Mesenchymal stem cell (in vitro differentiated cells and primary cell): Measurements from ENCODE around the gene HIGD1A.

Experiments used
- DNase-seq: peaks from one replicate; pipeline ENCODE4 v3.0.0-alpha.2; 2013
- H2AFZ ChIP-seq: one replicate; pipeline ENCODE4 v1.6.1; 2013; ENCODE audit warnings: low read depth, mild to moderate bottlenecking, control low read depth, inconsistent platforms, low read length, moderate library complexity
- H2AK5ac ChIP-seq: 2 replicates; pipeline ENCODE4 v1.6.1; 2013; ENCODE audit warnings: low read length, moderate library complexity, mild to moderate bottlenecking, inconsistent platforms; ENCODE audit not compliant: severe bottlenecking
- H2BK120ac ChIP-seq: one replicate; pipeline ENCODE4 v1.6.1; 2013; ENCODE audit warnings: low read depth, mild to moderate bottlenecking, inconsistent platforms, low read length, moderate library complexity
- H2BK12ac ChIP-seq, 2 experiments: one replicate each; pipeline ENCODE4 v1.6.1; 2013; ENCODE audit warnings: inconsistent platforms in 2 of 2, low read length in 2 of 2, mild to moderate bottlenecking in 2 of 2, moderate library complexity in 2 of 2, control low read depth in 1 of 2
- H2BK15ac ChIP-seq: one replicate; pipeline ENCODE4 v1.6.1; 2013; ENCODE audit warnings: mild to moderate bottlenecking, low read depth, inconsistent platforms; ENCODE audit not compliant: poor library complexity, severe bottlenecking
- H2BK5ac ChIP-seq: 2 replicates; pipeline ENCODE4 v1.6.1; 2013; ENCODE audit warnings: low read depth, mild to moderate bottlenecking, low read length, control low read depth, inconsistent platforms; ENCODE audit not compliant: poor library complexity, severe bottlenecking
- H3K14ac ChIP-seq, 2 experiments: one replicate each; pipeline ENCODE4 v1.6.1; 2013; ENCODE audit warnings: inconsistent platforms in 2 of 2, low read length in 2 of 2, control low read depth in 1 of 2, mild to moderate bottlenecking in 1 of 2, moderate library complexity in 1 of 2
- H3K18ac ChIP-seq, 2 experiments: one replicate each; pipeline ENCODE4 v1.6.1; 2013; ENCODE audit warnings: inconsistent platforms in 2 of 2, low read length in 2 of 2, control low read depth in 1 of 2, low read depth in 1 of 2, mild to moderate bottlenecking in 1 of 2
- H3K23ac ChIP-seq, 2 experiments: one replicate each; pipeline ENCODE4 v1.6.1; 2013; ENCODE audit warnings: inconsistent platforms in 2 of 2, low read length in 2 of 2, mild to moderate bottlenecking in 2 of 2, moderate library complexity in 2 of 2, control low read depth in 1 of 2
- H3K27ac ChIP-seq: 2 replicates; pipeline ENCODE4 v1.5.1; 2013; ENCODE audit warnings: mild to moderate bottlenecking, moderate library complexity, low read length, control low read depth, inconsistent platforms; ENCODE audit not compliant: poor library complexity, severe bottlenecking
- H3K27me3 ChIP-seq, 2 experiments: 2 replicates each; pipeline versions ENCODE4 v1.6.1 to v1.7.0; 2013; ENCODE audit warnings: low read length in 2 of 2, mild to moderate bottlenecking in 2 of 2, moderate library complexity in 2 of 2, control low read depth in 1 of 2, inconsistent platforms in 1 of 2; ENCODE audit not compliant: control insufficient read depth in 1 of 2, insufficient read depth in 1 of 2
- H3K36me3 ChIP-seq, 2 experiments: 2 replicates each; pipeline versions ENCODE4 v1.6.1 to v1.7.0; 2013; ENCODE audit warnings: low read length in 2 of 2, control low read depth in 1 of 2, inconsistent platforms in 1 of 2, low read depth in 1 of 2, mild to moderate bottlenecking in 1 of 2; ENCODE audit not compliant: insufficient read depth in 2 of 2, control insufficient read depth in 1 of 2
- H3K4ac ChIP-seq, 2 experiments: one replicate each; pipeline ENCODE4 v1.6.1; 2013; ENCODE audit warnings: inconsistent platforms in 2 of 2, low read length in 2 of 2, mild to moderate bottlenecking in 2 of 2, moderate library complexity in 2 of 2, control low read depth in 1 of 2, low read depth in 1 of 2
- H3K4me1 ChIP-seq: 2 replicates; pipeline ENCODE4 v1.6.1; 2013; ENCODE audit warnings: low read depth, low read length, control low read depth; ENCODE audit not compliant: control insufficient read depth, insufficient read depth
- H3K4me2 ChIP-seq: 2 replicates; pipeline ENCODE4 v1.6.1; 2013; ENCODE audit warnings: low read length, mild to moderate bottlenecking, inconsistent platforms; ENCODE audit not compliant: poor library complexity, severe bottlenecking
- H3K4me3 ChIP-seq, 2 experiments: 2 replicates each; pipeline versions ENCODE4 v1.5.1 to v1.7.0; 2013; ENCODE audit warnings: low read length in 2 of 2, mild to moderate bottlenecking in 2 of 2, control low read depth in 1 of 2, low read depth in 1 of 2; ENCODE audit not compliant: insufficient read depth in 1 of 2
- H3K79me1 ChIP-seq: replicated peaks from 2 replicates; pipeline ENCODE4 v1.6.1; 2013; ENCODE audit warnings: mild to moderate bottlenecking, control low read depth, low read length, inconsistent platforms; ENCODE audit not compliant: poor library complexity, severe bottlenecking
- H3K9ac ChIP-seq: 2 replicates; pipeline ENCODE4 v1.7.0; 2013; ENCODE audit warnings: mild to moderate bottlenecking, low read length, moderate library complexity
- H3K9me3 ChIP-seq: 2 replicates; pipeline ENCODE4 v1.7.0; 2013; ENCODE audit warnings: mild to moderate bottlenecking, low read length; ENCODE audit not compliant: control insufficient read depth
- H4K8ac ChIP-seq: one replicate; pipeline ENCODE4 v1.6.1; 2013; ENCODE audit warnings: inconsistent platforms, mild to moderate bottlenecking, low read length, moderate library complexity
- H4K91ac ChIP-seq: one replicate; pipeline ENCODE4 v1.6.1; 2013; ENCODE audit warnings: mild to moderate bottlenecking, low read length, inconsistent platforms
- WGBS: methylation state at CpG from one replicate; pipeline ENCODE4 v1.1.7; 2013; ENCODE audit warnings: mixed read lengths; 5-methylcytosine and 5-hydroxymethylcytosine counted together

The HIGD1A gene

GRCh38 chr3:42755681-42756578 is 48.4 kb downstream of the HIGD1A start:
- H3K27ac ChIP-seq = no peak overlapping the region
- H3K4me1 ChIP-seq = no peaks in the 10 kb centered on the region
- no peak overlapping the region for H2BK120ac ChIP-seq
- H3K14ac ChIP-seq = no peak overlapping the region
- no peak overlapping the region for H3K4me3 ChIP-seq
- WGBS = 74% methylated on average over 5 of the region's 5 CpGs
- H3K36me3 ChIP-seq = peaks cover 0 to 3% of the 10 kb centered on the region in 2 experiments
- no peak overlapping the region for H4K8ac ChIP-seq
- no peak overlapping the region for H3K9ac ChIP-seq
- no peak overlapping the region for H3K4ac ChIP-seq
- peak; percentile 23 for DNase-seq
- H3K9me3 ChIP-seq = no peaks in the 10 kb centered on the region
- H2BK5ac ChIP-seq = no peak overlapping the region
- no peak overlapping the region for H2BK12ac ChIP-seq
- H3K27me3 ChIP-seq = peaks cover 0 to 22% of the 10 kb centered on the region in 2 experiments
- no peak overlapping the region for H3K23ac ChIP-seq
- H2AFZ ChIP-seq = no peak overlapping the region
- no peak overlapping the region for H2AK5ac ChIP-seq
- no peak overlapping the region for H3K18ac ChIP-seq
- H2BK15ac ChIP-seq = no peak overlapping the region
- H3K79me1 ChIP-seq = no peaks in the 10 kb centered on the region
- H4K91ac ChIP-seq = no peak overlapping the region
- H3K4me2 ChIP-seq = no peak overlapping the region

DNA sequence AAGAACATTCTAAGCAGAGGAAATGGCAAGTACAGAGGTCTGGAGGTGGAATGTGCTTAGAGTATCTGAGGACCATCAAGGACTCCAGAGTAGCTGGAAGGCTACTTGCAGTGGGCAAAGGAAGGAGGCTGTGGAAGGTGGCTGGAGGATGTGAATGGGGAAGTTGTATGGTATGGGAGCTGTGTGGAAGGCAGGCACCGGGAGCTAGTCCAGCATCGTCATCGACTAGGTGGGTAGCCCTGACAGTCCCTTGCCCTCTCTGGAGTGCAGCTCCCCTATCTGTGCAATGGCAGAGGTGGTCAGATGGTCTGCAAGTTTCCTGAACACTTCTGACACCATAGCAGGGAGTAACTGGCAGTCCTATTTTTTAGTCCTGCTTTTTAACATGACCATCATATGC is 50.5 kb downstream of the HIGD1A start:
- H2BK5ac ChIP-seq = no peak overlapping the region
- H3K4me1 ChIP-seq = no peaks in the 10 kb centered on the region
- H2BK120ac ChIP-seq = no peak overlapping the region
- no peaks in the 10 kb centered on the region for H3K79me1 ChIP-seq
- WGBS = 94% methylated on average over 3 of the region's 3 CpGs
- no peak overlapping the region for H2AK5ac ChIP-seq
- no peak overlapping the region for H2BK12ac ChIP-seq
- H3K27ac ChIP-seq = no peak overlapping the region
- H3K4ac ChIP-seq = no peak overlapping the region
- H2BK15ac ChIP-seq = no peak overlapping the region
- no peak overlapping the region for H3K4me3 ChIP-seq
- no peak overlapping the region for H3K18ac ChIP-seq
- H3K9ac ChIP-seq = no peak overlapping the region
- H3K9me3 ChIP-seq = no peaks in the 10 kb centered on the region
- no peak for DNase-seq
- H3K23ac ChIP-seq = no peak overlapping the region
- no peak overlapping the region for H4K91ac ChIP-seq
- no peak overlapping the region for H3K14ac ChIP-seq
- no peak overlapping the region for H4K8ac ChIP-seq
- peaks cover 0 to 22% of the 10 kb centered on the region in 2 experiments for H3K27me3 ChIP-seq
- H2AFZ ChIP-seq = no peak overlapping the region
- H3K36me3 ChIP-seq = peaks cover 0 to 3% of the 10 kb centered on the region in 2 experiments
- H3K4me2 ChIP-seq = no peak overlapping the region

DNA sequence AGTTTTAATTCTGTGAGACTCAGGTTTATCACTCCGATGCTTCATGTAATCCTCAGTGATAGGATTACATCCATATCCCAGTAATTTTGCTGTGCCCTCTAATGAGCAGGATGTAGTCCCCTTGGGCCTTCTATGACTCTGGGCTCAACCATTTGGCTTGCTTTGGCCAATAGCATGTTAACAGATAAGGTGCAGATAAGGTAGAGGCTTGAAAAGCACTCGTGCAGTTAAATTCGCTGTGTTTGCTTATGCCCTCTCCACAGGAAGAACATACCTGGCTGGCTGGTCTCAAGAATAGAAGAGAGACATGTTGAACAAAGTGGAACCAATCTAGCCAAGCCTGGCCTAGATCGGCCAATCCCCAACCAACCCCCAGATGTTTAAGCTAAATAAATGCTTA is 51.3 kb downstream of the HIGD1A start:
- Histone ChIP-seq H2AFZ (no peak overlapping the region), H2BK120ac (no peak overlapping the region), H3K9me3 (no peaks in the 10 kb centered on the region), H2BK5ac (no peak overlapping the region), H3K4me1 (no peaks in the 10 kb centered on the region), H3K36me3 (peaks cover 0 to 3% of the 10 kb centered on the region in 2 experiments), H3K4ac (no peak overlapping the region), H3K79me1 (no peaks in the 10 kb centered on the region), H3K23ac (no peak overlapping the region), H3K27me3 (peaks cover 0 to 17% of the 10 kb centered on the region in 2 experiments), H3K9ac (no peak overlapping the region), H4K8ac (no peak overlapping the region), H3K18ac (no peak overlapping the region), H3K14ac (no peak overlapping the region), H4K91ac (no peak overlapping the region), H3K4me2 (no peak overlapping the region), H3K4me3 (no peak overlapping the region), H2AK5ac (no peak overlapping the region), H2BK15ac (no peak overlapping the region), H2BK12ac (no peak overlapping the region), H3K27ac (no peak overlapping the region)
- WGBS = 81% methylated on average over 3 of the region's 4 CpGs
- no peak for DNase-seq

GRCh38 chr3:42752441-42752840 is 51.8 kb downstream of the HIGD1A start:
- no peak overlapping the region for H2BK15ac ChIP-seq
- no peak overlapping the region for H4K91ac ChIP-seq
- no peak overlapping the region for H3K4ac ChIP-seq
- peaks cover 0 to 16% of the 10 kb centered on the region in 2 experiments for H3K27me3 ChIP-seq
- no peak overlapping the region for H3K18ac ChIP-seq
- 97% methylated on average over 9 of the region's 9 CpGs for WGBS
- H3K9me3 ChIP-seq = no peaks in the 10 kb centered on the region
- no peak overlapping the region for H3K23ac ChIP-seq
- no peak overlapping the region for H2BK120ac ChIP-seq
- H2BK5ac ChIP-seq = no peak overlapping the region
- H2AK5ac ChIP-seq = no peak overlapping the region
- H3K14ac ChIP-seq = no peak overlapping the region
- H4K8ac ChIP-seq = no peak overlapping the region
- H2AFZ ChIP-seq = no peak overlapping the region
- no peak overlapping the region for H2BK12ac ChIP-seq
- H3K4me2 ChIP-seq = no peak overlapping the region
- no peak overlapping the region for H3K4me3 ChIP-seq
- no peak overlapping the region for H3K9ac ChIP-seq
- no peak for DNase-seq
- no peaks in the 10 kb centered on the region for H3K4me1 ChIP-seq
- H3K27ac ChIP-seq = no peak overlapping the region
- H3K36me3 ChIP-seq = peaks cover 0 to 3% of the 10 kb centered on the region in 2 experiments
- no peaks in the 10 kb centered on the region for H3K79me1 ChIP-seq
